Suppressor macrophage treated with lipopolysaccharide for 4 hours (primary cell): Measurements from ENCODE around the gene FGFR3.

ENCODE experiments used
- DNase-seq: peaks from one replicate; pipeline ENCODE4 v3.0.0-alpha.2; 2020

FGFR3 gene

DNA sequence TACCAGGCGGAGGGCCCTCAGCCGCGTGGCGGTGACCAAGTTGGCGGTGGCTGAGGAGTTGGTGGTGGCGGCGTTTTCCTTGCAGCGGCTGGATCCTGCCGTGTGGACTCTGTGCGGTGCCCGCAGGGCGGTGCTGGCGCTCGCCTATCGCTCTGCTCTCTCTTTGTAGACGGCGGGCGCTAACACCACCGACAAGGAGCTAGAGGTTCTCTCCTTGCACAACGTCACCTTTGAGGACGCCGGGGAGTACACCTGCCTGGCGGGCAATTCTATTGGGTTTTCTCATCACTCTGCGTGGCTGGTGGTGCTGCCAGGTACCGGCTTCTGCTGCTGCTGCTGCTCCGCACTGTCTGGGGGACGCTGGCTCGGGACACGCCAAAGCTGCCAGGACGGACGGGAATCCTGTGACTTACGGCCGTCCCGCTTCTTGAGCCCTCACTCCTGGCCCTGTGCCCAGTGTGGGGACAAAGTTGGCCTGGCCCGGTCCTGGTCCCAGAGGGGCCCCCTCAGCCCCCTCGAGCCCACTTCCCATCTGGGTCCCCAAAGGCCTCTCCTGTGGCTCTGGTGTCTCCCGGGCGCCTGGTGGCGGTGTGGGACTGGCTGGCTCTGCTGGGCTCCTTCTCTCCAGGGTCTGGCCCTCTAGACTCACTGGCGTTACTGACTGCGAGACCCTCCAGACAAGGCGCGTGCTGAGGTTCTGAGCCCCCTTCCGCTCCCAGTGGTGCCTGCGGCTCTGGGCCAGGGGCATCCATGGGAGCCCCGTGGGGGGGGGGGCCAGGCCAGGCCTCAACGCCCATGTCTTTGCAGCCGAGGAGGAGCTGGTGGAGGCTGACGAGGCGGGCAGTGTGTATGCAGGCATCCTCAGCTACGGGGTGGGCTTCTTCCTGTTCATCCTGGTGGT, 10.7 kb downstream of the FGFR3 start:
- DNase-seq = no peak

- no peak for DNase-seq
Observed at GRCh38 chr4:1804638-1805492, 11.8 kb downstream of the FGFR3 start.

DNA sequence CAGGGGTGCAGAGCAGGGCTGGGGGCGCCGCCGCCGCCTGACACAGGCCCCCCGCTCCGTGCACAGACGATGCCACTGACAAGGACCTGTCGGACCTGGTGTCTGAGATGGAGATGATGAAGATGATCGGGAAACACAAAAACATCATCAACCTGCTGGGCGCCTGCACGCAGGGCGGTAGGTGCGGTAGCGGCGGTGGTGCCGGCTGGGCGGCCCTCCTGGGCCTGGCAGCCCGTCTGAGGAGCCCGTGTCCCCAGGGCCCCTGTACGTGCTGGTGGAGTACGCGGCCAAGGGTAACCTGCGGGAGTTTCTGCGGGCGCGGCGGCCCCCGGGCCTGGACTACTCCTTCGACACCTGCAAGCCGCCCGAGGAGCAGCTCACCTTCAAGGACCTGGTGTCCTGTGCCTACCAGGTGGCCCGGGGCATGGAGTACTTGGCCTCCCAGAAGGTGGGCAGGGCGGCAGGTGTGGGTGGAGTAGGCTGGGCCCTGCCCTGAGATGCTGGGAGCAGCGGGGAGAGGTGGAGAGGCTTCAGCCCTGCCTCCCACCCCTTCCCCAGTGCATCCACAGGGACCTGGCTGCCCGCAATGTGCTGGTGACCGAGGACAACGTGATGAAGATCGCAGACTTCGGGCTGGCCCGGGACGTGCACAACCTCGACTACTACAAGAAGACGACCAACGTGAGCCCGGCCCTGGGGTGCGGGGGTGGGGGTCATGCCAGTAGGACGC, 12.6 kb downstream of the FGFR3 start:
- DNase-seq = no peak

DNA sequence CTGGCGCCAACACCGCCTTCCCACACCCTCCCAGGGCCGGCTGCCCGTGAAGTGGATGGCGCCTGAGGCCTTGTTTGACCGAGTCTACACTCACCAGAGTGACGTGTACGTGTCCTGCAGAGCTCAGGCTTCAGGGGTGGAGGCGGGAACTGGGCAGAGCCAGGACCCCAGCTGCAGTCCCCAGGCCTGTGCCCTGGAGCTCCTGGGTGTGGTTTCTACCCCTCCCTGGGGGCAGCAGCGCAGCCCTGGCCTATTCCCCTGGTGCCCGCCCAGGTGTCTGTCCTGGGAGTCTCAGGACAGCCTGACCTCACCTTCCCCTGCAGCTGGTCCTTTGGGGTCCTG, 13.1 kb downstream of the FGFR3 start:
- no peak for DNase-seq

DNA sequence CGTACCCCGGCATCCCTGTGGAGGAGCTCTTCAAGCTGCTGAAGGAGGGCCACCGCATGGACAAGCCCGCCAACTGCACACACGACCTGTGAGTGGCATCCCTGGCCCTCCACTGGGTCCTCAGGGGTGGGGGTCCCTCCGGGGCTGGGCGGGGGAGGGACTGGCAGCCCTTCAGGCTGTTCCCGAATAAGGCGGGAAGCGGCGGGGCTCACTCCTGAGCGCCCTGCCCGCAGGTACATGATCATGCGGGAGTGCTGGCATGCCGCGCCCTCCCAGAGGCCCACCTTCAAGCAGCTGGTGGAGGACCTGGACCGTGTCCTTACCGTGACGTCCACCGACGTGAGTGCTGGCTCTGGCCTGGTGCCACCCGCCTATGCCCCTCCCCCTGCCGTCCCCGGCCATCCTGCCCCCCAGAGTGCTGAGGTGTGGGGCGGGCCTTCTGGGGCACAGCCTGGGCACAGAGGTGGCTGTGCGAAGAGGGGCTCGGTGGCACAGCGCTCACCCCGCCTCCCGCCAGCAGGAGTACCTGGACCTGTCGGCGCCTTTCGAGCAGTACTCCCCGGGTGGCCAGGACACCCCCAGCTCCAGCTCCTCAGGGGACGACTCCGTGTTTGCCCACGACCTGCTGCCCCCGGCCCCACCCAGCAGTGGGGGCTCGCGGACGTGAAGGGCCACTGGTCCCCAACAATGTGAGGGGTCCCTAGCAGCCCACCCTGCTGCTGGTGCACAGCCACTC, 13.7 kb downstream of the FGFR3 start:
- DNase-seq = no peak

DNA sequence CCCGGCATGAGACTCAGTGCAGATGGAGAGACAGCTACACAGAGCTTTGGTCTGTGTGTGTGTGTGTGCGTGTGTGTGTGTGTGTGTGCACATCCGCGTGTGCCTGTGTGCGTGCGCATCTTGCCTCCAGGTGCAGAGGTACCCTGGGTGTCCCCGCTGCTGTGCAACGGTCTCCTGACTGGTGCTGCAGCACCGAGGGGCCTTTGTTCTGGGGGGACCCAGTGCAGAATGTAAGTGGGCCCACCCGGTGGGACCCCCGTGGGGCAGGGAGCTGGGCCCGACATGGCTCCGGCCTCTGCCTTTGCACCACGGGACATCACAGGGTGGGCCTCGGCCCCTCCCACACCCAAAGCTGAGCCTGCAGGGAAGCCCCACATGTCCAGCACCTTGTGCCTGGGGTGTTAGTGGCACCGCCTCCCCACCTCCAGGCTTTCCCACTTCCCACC, 14.3 kb downstream of the FGFR3 start:
- no peak for DNase-seq

DNA sequence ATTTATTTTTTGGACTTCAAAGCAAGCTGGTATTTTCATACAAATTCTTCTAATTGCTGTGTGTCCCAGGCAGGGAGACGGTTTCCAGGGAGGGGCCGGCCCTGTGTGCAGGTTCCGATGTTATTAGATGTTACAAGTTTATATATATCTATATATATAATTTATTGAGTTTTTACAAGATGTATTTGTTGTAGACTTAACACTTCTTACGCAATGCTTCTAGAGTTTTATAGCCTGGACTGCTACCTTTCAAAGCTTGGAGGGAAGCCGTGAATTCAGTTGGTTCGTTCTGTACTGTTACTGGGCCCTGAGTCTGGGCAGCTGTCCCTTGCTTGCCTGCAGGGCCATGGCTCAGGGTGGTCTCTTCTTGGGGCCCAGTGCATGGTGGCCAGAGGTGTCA, 15.3 kb downstream of the FGFR3 start:
- no peak for DNase-seq

DNA sequence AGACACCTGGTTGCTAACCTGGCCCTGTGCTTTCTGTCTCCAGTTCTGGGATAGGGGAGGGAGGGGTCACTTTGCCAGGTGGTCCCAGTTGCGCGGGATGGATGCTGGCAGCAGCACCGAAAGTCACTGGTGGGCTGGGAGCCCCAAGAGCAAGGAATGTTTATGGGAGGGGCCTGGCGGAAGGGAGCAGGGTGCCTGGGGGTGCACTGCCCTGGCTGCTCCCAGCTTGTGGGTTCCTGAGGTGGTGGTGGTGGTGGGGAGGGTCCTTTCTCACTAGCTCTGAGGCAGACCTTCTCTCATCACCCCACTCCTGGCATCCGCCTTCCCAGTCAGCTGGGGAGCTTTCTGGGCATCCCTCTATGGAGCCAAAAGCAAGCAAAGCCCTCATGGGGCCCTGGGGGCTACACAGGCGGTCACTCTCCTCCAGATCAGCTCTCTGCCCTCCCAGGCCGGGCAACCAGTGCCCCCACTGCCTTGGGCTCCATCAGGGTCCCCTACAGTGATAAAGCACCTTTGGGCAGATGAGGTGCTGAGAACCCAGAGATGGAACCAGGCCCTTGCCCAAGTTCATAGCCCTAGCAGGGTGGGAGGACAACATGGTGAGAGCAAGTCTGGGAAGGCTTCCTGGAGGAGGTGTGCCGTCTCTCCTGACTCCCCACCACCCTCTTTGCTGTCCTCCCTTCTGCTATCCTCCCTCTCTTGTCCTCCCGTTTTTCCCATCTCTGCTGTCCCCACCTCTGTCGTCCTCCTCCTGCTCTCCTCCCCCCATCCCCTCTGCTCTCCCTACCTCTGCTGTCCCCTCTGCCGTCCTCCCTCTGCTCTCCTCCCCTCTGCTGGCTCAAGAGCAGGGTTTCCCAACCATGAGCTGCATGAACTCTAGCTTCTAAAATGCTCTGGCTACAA, 16.0 kb downstream of the FGFR3 start:
- DNase-seq = no peak

DNA sequence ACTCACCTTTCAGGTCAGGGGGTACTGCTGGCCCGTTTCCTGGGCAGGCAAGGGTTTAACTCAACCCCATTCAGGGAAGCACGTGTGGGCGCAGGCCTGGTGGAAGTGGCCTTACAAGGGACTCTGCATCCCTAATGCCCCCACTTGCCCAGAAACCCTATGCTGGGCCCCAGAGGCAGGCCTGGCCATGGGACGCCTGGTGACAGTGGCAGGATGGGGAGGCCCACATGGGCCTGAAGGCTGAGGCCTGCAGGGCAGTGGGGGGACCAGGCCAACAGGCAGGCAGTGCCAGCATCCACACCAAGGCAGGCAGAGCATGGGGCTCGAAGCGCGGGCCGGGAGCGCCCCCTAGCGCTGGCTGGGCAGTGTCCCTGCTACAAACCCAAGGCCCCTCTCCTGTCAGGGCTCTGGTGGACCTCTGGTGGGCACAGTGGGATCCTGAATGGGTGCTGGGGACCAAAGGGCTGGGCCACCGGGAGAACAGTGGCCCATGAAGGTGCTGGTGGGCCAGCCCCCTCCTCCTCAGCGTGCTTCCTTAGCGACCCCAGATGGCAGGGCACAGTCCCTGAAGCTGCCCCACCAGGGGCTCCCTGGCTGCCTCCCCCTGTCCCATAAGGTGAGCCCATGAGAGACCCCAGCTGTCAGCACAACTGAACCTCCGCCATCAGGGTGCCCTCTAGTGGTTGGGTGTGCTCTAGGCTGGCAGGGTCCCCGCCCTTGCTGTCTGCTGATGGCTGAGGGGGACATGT, 16.8 kb downstream of the FGFR3 start:
- DNase-seq = peak; percentile 74

DNA sequence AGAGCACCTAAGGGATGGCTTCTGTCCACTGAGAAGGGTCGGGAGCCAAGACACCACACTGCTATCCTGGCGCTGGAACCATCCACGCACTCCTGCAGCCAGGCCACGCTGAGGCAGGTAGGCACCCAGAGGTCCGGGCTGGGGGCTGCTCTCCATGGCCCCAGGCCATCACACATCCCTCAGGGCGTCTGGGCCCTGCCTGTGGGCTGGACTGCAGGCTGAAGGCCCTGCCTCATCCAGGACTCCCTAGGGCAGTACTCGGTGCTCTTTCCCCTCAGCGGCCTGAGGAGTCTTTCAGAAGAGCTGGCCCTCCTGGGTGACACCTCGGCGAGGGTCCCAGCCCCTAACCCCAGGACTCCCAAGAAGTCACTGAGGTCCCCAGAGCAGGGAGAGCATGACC, 17.7 kb downstream of the FGFR3 start:
- DNase-seq = no peak

GRCh38 chr4:1812720-1813119, 19.6 kb downstream of the FGFR3 start:
- no peak for DNase-seq

GRCh38 chr4:1813231-1813630, 20.1 kb downstream of the FGFR3 start:
- DNase-seq = no peak

GRCh38 chr4:1813915-1814314, 20.8 kb downstream of the FGFR3 start:
- DNase-seq = no peak

- no peak for DNase-seq
Observed at GRCh38 chr4:1814453-1814852, 21.4 kb downstream of the FGFR3 start.

DNA sequence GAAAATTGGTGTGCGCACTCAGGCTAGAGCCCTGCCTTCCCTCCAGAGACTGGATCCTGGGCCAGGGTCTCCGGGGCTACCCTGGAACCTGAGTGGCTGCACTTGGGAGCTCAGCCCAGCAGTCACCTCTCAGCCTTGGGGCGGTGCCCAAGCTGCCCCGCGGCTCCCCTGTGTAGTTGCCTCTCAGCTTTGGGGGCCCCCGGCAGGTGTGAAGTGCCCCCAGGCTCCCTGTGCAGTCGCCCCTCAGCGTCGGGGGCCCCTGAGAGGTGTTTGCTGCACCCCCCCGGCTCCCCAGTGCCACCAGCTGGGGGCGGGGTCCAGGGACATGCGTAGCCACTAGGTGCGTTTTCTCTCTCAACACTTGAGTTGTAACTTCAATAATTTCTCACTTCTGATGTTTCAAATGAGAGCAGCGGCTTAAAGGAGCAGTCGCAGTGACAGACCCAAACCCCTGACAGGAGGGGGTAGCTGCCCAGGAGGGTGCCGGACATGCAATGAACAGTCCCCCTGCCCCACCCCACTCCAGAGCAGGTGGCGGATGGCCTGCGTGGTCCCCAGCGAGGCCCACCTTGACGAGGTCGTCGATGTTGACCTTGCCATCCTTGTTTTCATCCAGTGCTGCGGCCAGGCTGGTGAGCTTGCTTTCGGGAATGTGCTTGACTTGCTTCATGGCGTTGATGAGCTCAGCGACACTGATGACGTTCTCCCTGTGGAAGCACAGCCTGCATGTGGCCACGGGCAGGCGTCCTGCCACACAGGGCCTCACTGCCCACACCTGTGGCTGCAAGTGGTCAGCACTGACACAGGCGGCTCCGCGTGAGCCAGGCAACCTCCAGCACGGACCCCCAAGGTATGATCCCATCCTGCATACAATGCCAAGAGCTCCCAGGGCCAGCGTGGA, 22.3 kb downstream of the FGFR3 start:
- no peak for DNase-seq

DNA sequence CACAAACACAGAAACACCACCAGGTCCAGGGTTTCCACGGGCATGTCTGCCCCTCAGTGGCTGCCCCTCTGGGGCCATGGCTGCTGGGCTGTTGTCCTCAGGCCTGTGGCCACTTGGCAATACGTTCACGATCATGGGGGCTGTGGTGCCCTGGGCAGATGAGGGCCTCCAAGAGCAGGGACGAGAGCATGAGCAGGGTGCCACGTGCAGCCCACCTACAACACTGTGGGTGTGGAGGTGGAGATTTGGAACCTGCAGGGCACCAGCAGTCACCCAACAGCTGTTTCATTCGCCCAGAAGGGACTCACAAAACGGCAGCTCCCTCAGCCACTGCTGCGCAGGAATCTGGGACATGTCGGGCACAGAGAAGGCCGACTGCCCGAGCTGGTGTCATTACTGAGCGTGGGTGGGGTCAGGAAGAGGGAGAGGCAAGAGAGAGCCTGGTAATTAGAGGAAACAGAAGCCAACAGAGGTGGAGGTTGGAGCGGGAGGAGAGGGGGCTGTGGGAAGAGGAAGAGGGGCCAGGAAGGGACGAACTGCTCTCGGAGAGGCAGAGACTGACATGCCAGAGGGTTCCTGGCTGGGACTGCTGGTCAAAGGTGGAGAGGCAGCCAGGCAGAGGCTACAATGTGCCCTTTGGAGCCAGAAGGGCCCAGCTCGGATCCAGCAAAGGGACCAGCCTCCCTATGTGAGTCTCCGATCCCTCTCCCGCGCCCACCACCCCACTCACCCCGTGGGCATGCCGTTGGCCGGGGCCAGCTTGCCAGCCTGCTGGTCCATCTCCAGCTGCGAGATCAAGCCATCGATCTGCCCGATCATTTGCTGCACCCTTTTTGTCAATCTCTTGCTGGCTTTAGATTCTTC, 23.1 kb downstream of the FGFR3 start:
- DNase-seq = no peak

DNA sequence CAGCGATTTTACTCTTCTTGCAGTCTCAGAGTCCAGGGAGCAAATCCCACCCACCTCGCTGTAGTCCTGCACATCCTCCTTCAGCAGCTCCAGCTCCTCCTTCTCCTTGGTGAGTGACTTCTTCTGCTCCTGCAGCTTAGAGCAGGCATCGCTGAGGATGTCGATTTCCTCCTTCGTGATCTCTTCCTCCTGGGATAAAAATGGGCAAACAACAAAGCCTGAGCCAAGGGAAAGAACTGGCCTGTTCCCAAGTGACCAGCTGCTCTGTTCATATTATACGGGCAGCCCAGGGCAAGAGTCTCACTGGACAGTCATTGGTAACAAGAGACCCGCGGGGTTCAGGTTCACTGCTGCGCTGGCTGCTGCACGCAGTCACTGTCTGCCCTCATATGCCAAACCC, 26.2 kb downstream of the FGFR3 start:
- no peak for DNase-seq

- no peak for DNase-seq
Observed at GRCh38 chr4:1819816-1820215, 26.7 kb downstream of the FGFR3 start.
